A549 (cell line): ENCODE measurements around the gene ATP5MC3. TPM values are rescaled to one million over a fixed set of nuclear protein-coding genes. Genes with fewer than 3 reads are reported as not detected.

ENCODE experiments used
- ATAC-seq, 2 experiments: fragments of 200-7000 bp in 1 of 2; fragments of >200 bp in 1 of 2; cut with Nextera tagmentation in 1 of 2; cut with Tn5 transposase in 1 of 2; 3 replicates each; pipeline versions ENCODE4 v1.8.0 to v1.9.1; 2018 to 2020; ENCODE audit warnings: mild to moderate bottlenecking in 1 of 2, moderate library complexity in 1 of 2
- CTCF ChIA-PET: fragments of 300-600 bp; sonication (Branson Sonifier 250); formaldehyde crosslinking; extraction: SDS; loops from one replicate; lab custom pipeline; 2021; ENCODE audit warnings: antibody characterized with exemption, inconsistent platforms; lab: Yijun Ruan, JAX
- POLR2A ChIA-PET: fragments of 350-600 bp; formaldehyde crosslinking; extraction: SDS; loops from one replicate; lab custom pipeline; 2021; ENCODE audit warnings: antibody characterized with exemption, inconsistent platforms; lab: Yijun Ruan, JAX
- DNase-seq, 2 experiments: peaks; one replicate each; pipeline versions ENCODE4 v3.0.0 to v3.0.0-alpha.2; 2011 to 2016; ENCODE audit warnings: low read depth in 1 of 2, low spot score in 1 of 2
- FAIRE-seq: peaks from 2 replicates; lab custom pipeline; 2011; peaks lifted over from hg19 to GRCh38; lab: Jason Lieb, UNC
- H3K27ac ChIP-seq, 2 experiments: fragments of >200 bp; sonication (Bioruptor Twin); formaldehyde crosslinking; 3 replicates each; pipeline ENCODE4 v1.5.1; 2016 to 2017
- H3K4me1 ChIP-seq: fragments of >200 bp; sonication (Bioruptor Twin); formaldehyde crosslinking; 3 replicates; pipeline ENCODE4 v1.6.1; 2016
- H3K4me2 ChIP-seq: fragments of >200 bp; sonication (Bioruptor Twin); formaldehyde crosslinking; 3 replicates; pipeline ENCODE4 v1.6.1; 2016
- H3K4me3 ChIP-seq: fragments of >200 bp; sonication (Bioruptor Twin); formaldehyde crosslinking; 3 replicates; pipeline ENCODE4 v1.5.1; 2016
- H3K9me3 ChIP-seq: fragments of >200 bp; sonication (Bioruptor Twin); formaldehyde crosslinking; 3 replicates; pipeline ENCODE4 v1.6.1; 2016
- BHLHE40 ChIP-seq: IDR thresholded peaks from 2 replicates; pipeline ENCODE4 v1.6.1; 2012; ENCODE audit warnings: low read depth, low read length, inconsistent platforms
- CBX8 ChIP-seq: fragments of 200-600 bp; sonication (generic); IDR thresholded peaks from 2 replicates; pipeline ENCODE4 v1.6.1; 2016
- CEBPB ChIP-seq, 2 experiments: fragments of >200 bp in 1 of 2; sonication (Bioruptor Twin) in 1 of 2; formaldehyde crosslinking in 1 of 2; IDR thresholded peaks; 2 replicates each; pipeline ENCODE4 v1.6.1; 2012 to 2016
- EHMT2 ChIP-seq: fragments of 200-600 bp; sonication (generic); IDR thresholded peaks from 2 replicates; pipeline ENCODE4 v1.6.1; 2016; ENCODE audit warnings: antibody characterized with exemption, low read depth, mild to moderate bottlenecking, moderate library complexity
- EP300 ChIP-seq, 2 experiments: fragments of >200 bp; sonication (Bioruptor Twin); formaldehyde crosslinking; IDR thresholded peaks; 2 replicates in 1 of 2; 3 replicates in 1 of 2; pipeline ENCODE4 v1.6.1; 2016 to 2017
- FOSL2 ChIP-seq, 2 experiments: fragments of 450-650 bp in 1 of 2; fragments of >200 bp in 1 of 2; sonication (Bioruptor Twin) in 1 of 2; formaldehyde crosslinking; IDR thresholded peaks; 2 replicates each; pipeline versions ENCODE4 v1.5.0 to v1.6.1; 2016 to 2020; ENCODE audit warnings: mild to moderate bottlenecking in 1 of 2, moderate library complexity in 1 of 2
- FOXS1 ChIP-seq: fragments of 250-450 bp; sonication (Bioruptor Pico); IDR thresholded peaks from 2 replicates; pipeline ENCODE4 v1.5.0; 2020; ENCODE audit warnings: mild to moderate bottlenecking, moderate library complexity
- HOXB13 ChIP-seq: fragments of 250-450 bp; sonication (Bioruptor Pico); IDR thresholded peaks from 2 replicates; pipeline ENCODE4 v1.5.0; 2020; ENCODE audit warnings: low read depth, mild to moderate bottlenecking, moderate library complexity
- MAFK ChIP-seq: fragments of 450-650 bp; IDR thresholded peaks from 2 replicates; pipeline ENCODE4 v1.6.1; 2014; ENCODE audit not compliant: partially characterized antibody
- MYC ChIP-seq: IDR thresholded peaks from 2 replicates; pipeline ENCODE4 v1.6.1; 2012; ENCODE audit warnings: mild to moderate bottlenecking, inconsistent platforms, low read length, improper control_type of control experiment, borderline replicate concordance
- NFE2L2 ChIP-seq: fragments of 150-350 bp; conservative IDR thresholded peaks from 2 replicates; pipeline ENCODE4 v1.6.1; 2014; ENCODE audit warnings: low read length
- NPAS2 ChIP-seq: fragments of 250-450 bp; sonication (Bioruptor Pico); IDR thresholded peaks from 2 replicates; pipeline ENCODE4 v1.8.0; 2022; ENCODE audit warnings: mild to moderate bottlenecking, moderate library complexity, borderline replicate concordance
- PHF8 ChIP-seq: fragments of 200-600 bp; sonication (generic); IDR thresholded peaks from 2 replicates; pipeline ENCODE4 v1.6.1; 2016; ENCODE audit warnings: low read depth, mild to moderate bottlenecking, antibody characterized with exemption, moderate library complexity, borderline replicate concordance
- POLR2A ChIP-seq: IDR thresholded peaks from 2 replicates; pipeline ENCODE4 v1.6.1; 2012; ENCODE audit warnings: mild to moderate bottlenecking, low read length
- RARB ChIP-seq: fragments of 250-450 bp; sonication (Bioruptor Pico); IDR thresholded peaks from 2 replicates; pipeline ENCODE4 v1.8.0; 2021; ENCODE audit warnings: mild to moderate bottlenecking, moderate library complexity
- SMC3 ChIP-seq: fragments of >200 bp; sonication (Bioruptor Twin); formaldehyde crosslinking; IDR thresholded peaks from 3 replicates; pipeline ENCODE4 v1.6.1; 2018; ENCODE audit warnings: inconsistent platforms
- TFCP2L1 ChIP-seq: fragments of 250-450 bp; sonication (Bioruptor Pico); IDR thresholded peaks from 2 replicates; pipeline ENCODE4 v1.5.0; 2021; ENCODE audit warnings: mild to moderate bottlenecking
- ZFP36 ChIP-seq: fragments of 450-650 bp; IDR thresholded peaks from 2 replicates; pipeline ENCODE4 v1.6.1; 2014; ENCODE audit warnings: borderline replicate concordance; ENCODE audit not compliant: partially characterized antibody
- ZSCAN20 ChIP-seq: fragments of 250-450 bp; sonication (Bioruptor Pico); IDR thresholded peaks from 2 replicates; pipeline ENCODE4 v1.8.0; 2022; ENCODE audit warnings: mild to moderate bottlenecking, moderate library complexity
- WGBS: methylation state at CpG from one replicate; pipeline ENCODE4 v1.1.6; 2017; ENCODE audit errors: missing lambda C conversion rate; 5-methylcytosine and 5-hydroxymethylcytosine counted together
- polyA plus RNA-seq, 4 experiments: library from polyadenylated mRNA; depleted of rRNA in 3 of 4; stranded (reverse); fragments of >200 nt; fragmentation: RNase III in 1 of 4; extraction: RNeasy Plus Mini Kit Qiagen cat#74134 plus additional on column Dnase treatment in 1 of 4; gene quantifications; 2 replicates in 3 of 4; 3 replicates in 1 of 4; pipeline ENCODE4 v1.2.3, GENCODE V29; 2011 to 2017
- TF ChIP-seq, protein P1 (sequence below): fragments of >200 bp; sonication (Bioruptor Twin); formaldehyde crosslinking; IDR thresholded peaks from 2 replicates; pipeline ENCODE4 v1.6.1; 2016
- TF ChIP-seq, protein P2 (sequence below): fragments of 200-600 bp; sonication (generic); IDR thresholded peaks from 2 replicates; pipeline ENCODE4 v1.6.1; 2016; ENCODE audit warnings: antibody characterized with exemption, mild to moderate bottlenecking, moderate library complexity
- TF ChIP-seq, protein P3 (sequence below): fragments of 450-650 bp; IDR thresholded peaks from 2 replicates; pipeline ENCODE4 v1.6.1; 2014; ENCODE audit warnings: antibody characterized with exemption
- TF ChIP-seq, protein P4 (sequence below): fragments of 250-450 bp; sonication (Bioruptor Pico); IDR thresholded peaks from 2 replicates; pipeline ENCODE4 v1.5.0; 2020; ENCODE audit warnings: low read depth, mild to moderate bottlenecking, moderate library complexity
- TF ChIP-seq, protein P5 (sequence below): fragments of >200 bp; sonication (Bioruptor Twin); formaldehyde crosslinking; IDR thresholded peaks from 3 replicates; pipeline ENCODE4 v1.5.1; 2016

The ATP5MC3 gene
- polyA plus RNA-seq, 2 of the 4 experiments (the other 2 are of a cell fraction), result 437 to 642 TPM

DNA sequence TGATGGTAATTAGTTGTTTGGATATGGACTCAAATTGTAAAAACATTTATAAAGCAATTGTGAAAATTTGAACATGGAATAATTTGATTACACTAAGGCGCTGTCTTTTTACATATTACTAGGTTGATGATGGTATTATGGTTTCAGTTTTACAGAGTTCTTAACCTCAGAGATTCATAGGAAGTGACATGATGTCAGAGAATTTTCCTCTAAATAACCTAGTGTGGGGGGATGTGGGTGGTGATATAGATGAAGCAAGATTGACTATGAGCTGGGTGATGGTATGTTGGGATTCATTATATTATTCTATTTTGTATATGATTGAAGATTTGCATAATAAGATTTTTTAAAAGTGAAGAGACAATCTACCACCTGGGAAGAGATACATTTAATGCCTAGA lies 45.9 kb upstream of the ATP5MC3 start (continued):
- TF ChIP-seq ZSCAN20, result no peak
- TF ChIP-seq CEBPB (IDR thresholded peaks at IDR 0.05), result no peak
- TF ChIP-seq EP300 (IDR thresholded peaks at IDR 0.05), result no peak
- TF ChIP-seq RARB (CRISPR knock-in tag), result no peak
- TF ChIP-seq, protein P1, sequence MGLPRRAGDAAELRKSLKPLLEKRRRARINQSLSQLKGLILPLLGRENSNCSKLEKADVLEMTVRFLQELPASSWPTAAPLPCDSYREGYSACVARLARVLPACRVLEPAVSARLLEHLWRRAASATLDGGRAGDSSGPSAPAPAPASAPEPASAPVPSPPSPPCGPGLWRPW, result no peak

DNA sequence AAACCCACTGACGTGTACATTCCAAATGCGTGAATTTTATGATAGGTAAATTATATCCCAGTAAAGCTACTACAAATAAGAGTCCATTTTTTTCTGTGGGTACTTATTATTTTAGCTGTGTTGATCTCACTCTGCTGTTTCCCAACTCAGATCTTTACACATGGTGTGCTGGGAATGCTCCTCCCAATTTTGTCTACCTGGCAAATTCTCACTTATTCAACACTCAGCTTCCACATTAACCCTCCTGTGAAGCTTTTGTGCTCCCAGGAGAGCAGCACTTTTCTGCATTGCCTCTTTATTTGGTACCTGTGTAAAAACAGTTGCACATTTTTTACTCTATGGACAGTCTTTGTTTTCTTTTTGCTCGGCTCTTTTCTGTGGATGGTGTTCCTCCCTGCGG lies 38.6 kb upstream of the ATP5MC3 start:
- no peak for DNase-seq
- no peak overlapping the region for H3K4me3 ChIP-seq
- TF ChIP-seq FOSL2 (IDR thresholded peaks at IDR 0.05), result no peak
- TF ChIP-seq FOSL2 (CRISPR knock-in tag; IDR thresholded peaks at IDR 0.05), result no peak
- TF ChIP-seq, protein P2, sequence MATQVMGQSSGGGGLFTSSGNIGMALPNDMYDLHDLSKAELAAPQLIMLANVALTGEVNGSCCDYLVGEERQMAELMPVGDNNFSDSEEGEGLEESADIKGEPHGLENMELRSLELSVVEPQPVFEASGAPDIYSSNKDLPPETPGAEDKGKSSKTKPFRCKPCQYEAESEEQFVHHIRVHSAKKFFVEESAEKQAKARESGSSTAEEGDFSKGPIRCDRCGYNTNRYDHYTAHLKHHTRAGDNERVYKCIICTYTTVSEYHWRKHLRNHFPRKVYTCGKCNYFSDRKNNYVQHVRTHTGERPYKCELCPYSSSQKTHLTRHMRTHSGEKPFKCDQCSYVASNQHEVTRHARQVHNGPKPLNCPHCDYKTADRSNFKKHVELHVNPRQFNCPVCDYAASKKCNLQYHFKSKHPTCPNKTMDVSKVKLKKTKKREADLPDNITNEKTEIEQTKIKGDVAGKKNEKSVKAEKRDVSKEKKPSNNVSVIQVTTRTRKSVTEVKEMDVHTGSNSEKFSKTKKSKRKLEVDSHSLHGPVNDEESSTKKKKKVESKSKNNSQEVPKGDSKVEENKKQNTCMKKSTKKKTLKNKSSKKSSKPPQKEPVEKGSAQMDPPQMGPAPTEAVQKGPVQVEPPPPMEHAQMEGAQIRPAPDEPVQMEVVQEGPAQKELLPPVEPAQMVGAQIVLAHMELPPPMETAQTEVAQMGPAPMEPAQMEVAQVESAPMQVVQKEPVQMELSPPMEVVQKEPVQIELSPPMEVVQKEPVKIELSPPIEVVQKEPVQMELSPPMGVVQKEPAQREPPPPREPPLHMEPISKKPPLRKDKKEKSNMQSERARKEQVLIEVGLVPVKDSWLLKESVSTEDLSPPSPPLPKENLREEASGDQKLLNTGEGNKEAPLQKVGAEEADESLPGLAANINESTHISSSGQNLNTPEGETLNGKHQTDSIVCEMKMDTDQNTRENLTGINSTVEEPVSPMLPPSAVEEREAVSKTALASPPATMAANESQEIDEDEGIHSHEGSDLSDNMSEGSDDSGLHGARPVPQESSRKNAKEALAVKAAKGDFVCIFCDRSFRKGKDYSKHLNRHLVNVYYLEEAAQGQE, result no peak
- no peak for TF ChIP-seq POLR2A
- no peak for TF ChIP-seq HOXB13 (CRISPR knock-in tag)
- TF ChIP-seq MAFK, result peak; percentile 60
- TF ChIP-seq, protein P3, sequence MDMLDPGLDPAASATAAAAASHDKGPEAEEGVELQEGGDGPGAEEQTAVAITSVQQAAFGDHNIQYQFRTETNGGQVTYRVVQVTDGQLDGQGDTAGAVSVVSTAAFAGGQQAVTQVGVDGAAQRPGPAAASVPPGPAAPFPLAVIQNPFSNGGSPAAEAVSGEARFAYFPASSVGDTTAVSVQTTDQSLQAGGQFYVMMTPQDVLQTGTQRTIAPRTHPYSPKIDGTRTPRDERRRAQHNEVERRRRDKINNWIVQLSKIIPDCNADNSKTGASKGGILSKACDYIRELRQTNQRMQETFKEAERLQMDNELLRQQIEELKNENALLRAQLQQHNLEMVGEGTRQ, result no peak
- TF ChIP-seq EHMT2, result no peak
- no peak for TF ChIP-seq EP300 (IDR thresholded peaks at IDR 0.05)
- no peak for TF ChIP-seq NFE2L2
- ChIA-PET CTCF (interaction anchor here (1.0 to 1.1 kb wide), 2 partner anchors 16 to 184 kb away, joined by 4 read pairs; no protein-coding TSS in a partner anchor), POLR2A (no interaction called here)
- WGBS, result 56% methylated on average over 4 of the region's 4 CpGs
- no peaks in the 10 kb centered on the region for H3K4me1 ChIP-seq
- H3K9me3 ChIP-seq, result no peaks in the 10 kb centered on the region
- H3K4me2 ChIP-seq, result no peak overlapping the region
- ATAC-seq, result no peak
- no peak overlapping the region for H3K27ac ChIP-seq
- no peak for FAIRE-seq

DNA sequence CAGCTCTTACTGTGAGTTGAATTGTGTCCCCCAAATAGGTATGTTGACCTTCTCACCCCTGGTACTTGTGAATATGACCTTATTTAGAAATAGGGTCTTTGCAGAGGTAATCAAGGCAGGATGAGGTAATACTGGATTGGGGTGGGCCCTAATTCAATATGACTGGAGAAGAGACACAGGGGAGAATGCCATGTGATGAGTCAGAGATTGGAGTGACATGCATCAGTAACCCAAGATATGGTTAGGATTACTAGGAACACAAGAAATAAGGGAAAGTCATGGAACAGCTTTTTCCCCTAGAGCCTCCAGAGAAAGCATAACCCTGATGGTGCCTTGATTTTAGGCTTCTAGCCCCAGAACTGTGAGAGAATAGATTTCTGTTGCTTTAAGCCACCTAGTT lies 37.0 kb upstream of the ATP5MC3 start:
- Histone ChIP-seq H3K9me3 (no peaks in the 10 kb centered on the region), H3K27ac (no peak overlapping the region), H3K4me2 (no peak overlapping the region), H3K4me3 (no peak overlapping the region), H3K4me1 (no peaks in the 10 kb centered on the region)
- no peak for ATAC-seq
- TF ChIP-seq BHLHE40 (no peak), FOSL2 (IDR thresholded peaks at IDR 0.05) (no peak), FOSL2 (CRISPR knock-in tag; IDR thresholded peaks at IDR 0.05) (no peak)
- ChIA-PET CTCF (no interaction called here), POLR2A (no interaction called here)
- no peak for DNase-seq
- FAIRE-seq, result no peak

DNA sequence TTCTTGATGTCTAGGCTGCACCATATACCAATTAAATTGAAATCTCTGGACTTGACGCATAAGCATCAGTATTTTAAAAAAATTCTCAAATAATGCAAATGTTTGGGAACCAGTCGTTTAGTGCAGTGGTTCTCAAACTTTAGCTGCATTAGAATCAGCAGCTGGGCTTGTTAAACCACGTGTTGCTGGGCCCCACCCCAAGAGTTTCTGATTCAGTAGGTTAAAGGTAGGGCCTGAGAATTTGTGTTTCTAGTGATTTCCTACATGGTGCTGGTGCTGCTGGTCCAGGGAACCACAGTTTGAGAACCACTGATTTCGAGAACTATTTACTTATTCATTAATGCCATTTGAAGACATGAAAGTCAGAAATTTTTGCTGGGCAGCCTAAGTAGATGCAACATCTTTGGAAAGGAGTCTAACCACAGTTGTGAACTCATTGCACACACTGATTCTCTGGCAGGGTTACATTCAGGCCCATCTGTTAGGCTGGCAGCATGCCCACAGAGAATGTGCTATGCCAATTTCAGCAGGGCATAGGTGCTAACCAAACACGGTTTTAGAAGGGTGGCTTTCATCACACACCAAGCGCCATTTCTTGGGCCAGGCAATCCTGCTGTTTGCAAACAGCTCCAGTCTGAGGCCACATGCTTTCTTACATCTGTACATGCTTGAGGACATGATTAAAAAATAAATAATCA lies 26.4 kb upstream of the ATP5MC3 start:
- WGBS, result 44% methylated on average over 6 of the region's 6 CpGs
- H3K9me3 ChIP-seq, result no peaks in the 10 kb centered on the region
- H3K4me3 ChIP-seq, result no peak overlapping the region
- ChIA-PET CTCF (interaction anchor here (0.8 kb wide), 1 partner anchor 459 kb away, joined by 3 read pairs; no protein-coding TSS in a partner anchor), POLR2A (no interaction called here)
- ATAC-seq (no peak), FAIRE-seq (no peak), DNase-seq (no peak)
- H3K27ac ChIP-seq, result no peak overlapping the region
- no peaks in the 10 kb centered on the region for H3K4me1 ChIP-seq
- no peak overlapping the region for H3K4me2 ChIP-seq
- TF ChIP-seq FOXS1 (CRISPR knock-in tag) (no peak), MYC (no peak), MAFK (no peak), TFCP2L1 (CRISPR knock-in tag) (no peak), ZFP36 (no peak), HOXB13 (CRISPR knock-in tag) (no peak), CBX8 (no peak), POLR2A (no peak), ZSCAN20 (no peak), PHF8 (no peak), SMC3 (no peak), NPAS2 (CRISPR knock-in tag) (no peak)
- TF ChIP-seq, protein P4, sequence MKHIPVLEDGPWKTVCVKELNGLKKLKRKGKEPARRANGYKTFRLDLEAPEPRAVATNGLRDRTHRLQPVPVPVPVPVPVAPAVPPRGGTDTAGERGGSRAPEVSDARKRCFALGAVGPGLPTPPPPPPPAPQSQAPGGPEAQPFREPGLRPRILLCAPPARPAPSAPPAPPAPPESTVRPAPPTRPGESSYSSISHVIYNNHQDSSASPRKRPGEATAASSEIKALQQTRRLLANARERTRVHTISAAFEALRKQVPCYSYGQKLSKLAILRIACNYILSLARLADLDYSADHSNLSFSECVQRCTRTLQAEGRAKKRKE (CRISPR knock-in tag), result no peak
- TF ChIP-seq, protein P5, sequence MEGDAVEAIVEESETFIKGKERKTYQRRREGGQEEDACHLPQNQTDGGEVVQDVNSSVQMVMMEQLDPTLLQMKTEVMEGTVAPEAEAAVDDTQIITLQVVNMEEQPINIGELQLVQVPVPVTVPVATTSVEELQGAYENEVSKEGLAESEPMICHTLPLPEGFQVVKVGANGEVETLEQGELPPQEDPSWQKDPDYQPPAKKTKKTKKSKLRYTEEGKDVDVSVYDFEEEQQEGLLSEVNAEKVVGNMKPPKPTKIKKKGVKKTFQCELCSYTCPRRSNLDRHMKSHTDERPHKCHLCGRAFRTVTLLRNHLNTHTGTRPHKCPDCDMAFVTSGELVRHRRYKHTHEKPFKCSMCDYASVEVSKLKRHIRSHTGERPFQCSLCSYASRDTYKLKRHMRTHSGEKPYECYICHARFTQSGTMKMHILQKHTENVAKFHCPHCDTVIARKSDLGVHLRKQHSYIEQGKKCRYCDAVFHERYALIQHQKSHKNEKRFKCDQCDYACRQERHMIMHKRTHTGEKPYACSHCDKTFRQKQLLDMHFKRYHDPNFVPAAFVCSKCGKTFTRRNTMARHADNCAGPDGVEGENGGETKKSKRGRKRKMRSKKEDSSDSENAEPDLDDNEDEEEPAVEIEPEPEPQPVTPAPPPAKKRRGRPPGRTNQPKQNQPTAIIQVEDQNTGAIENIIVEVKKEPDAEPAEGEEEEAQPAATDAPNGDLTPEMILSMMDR, result no peak
